Tibial nerve (tissue), 4 donors: ENCODE measurements around the gene LY86. TPM values are rescaled to one million over a fixed set of nuclear protein-coding genes. Genes with fewer than 3 reads are reported as not detected.
"Not testable (repeated sequence)": the region's sequence is repeated elsewhere in the genome, so short reads cannot be mapped to it uniquely, and the experiment has no call there.

Source experiments
- DNase-seq, 2 donors: peaks; one replicate each; pipeline ENCODE4 v3.0.0-alpha.2; 2019; ENCODE audit warnings: low spot score in 2 of 2
- H3K27ac ChIP-seq, 4 donors: fragments of 200-600 bp; sonication (generic) in 3 of 4; one replicate each; pipeline ENCODE4 v1.5.1; 2017 to 2019; ENCODE audit warnings: mild to moderate bottlenecking in 1 of 4
- H3K27me3 ChIP-seq, 2 donors: fragments of 200-600 bp; sonication (generic) in 1 of 2; one replicate each; pipeline versions ENCODE4 v1.5.1 to v1.6.0; 2017 to 2019
- H3K36me3 ChIP-seq, 3 donors: fragments of 200-600 bp; sonication (generic); one replicate each; pipeline ENCODE4 v1.5.1; 2018 to 2019
- H3K4me1 ChIP-seq, 4 donors: fragments of 200-600 bp; sonication (generic) in 3 of 4; one replicate each; pipeline ENCODE4 v1.5.1; 2017 to 2019
- H3K4me3 ChIP-seq, 4 donors: fragments of 200-600 bp; sonication (generic) in 3 of 4; one replicate each; pipeline ENCODE4 v1.5.1; 2017 to 2019; ENCODE audit warnings: mild to moderate bottlenecking in 1 of 4, moderate library complexity in 1 of 4
- H3K9me3 ChIP-seq, 4 donors: fragments of 200-600 bp; sonication (generic) in 3 of 4; one replicate each; pipeline ENCODE4 v1.5.1; 2017 to 2019
- CTCF ChIP-seq, 5 experiments: fragments of 200-600 bp in 3 of 5; fragments of 450-650 bp in 2 of 5; sonication (generic) in 3 of 5; IDR thresholded peaks; one replicate each; pipeline ENCODE4 v1.5.1; 2016 to 2019; ENCODE audit warnings: antibody characterized with exemption in 5 of 5, mild to moderate bottlenecking in 3 of 5, moderate library complexity in 2 of 5
- EP300 ChIP-seq, 2 donors: sonication (generic); formaldehyde crosslinking; IDR thresholded peaks; one replicate each; pipeline ENCODE4 v1.6.1; 2017; ENCODE audit warnings: antibody characterized with exemption in 2 of 2, mild to moderate bottlenecking in 1 of 2
- POLR2A ChIP-seq, 2 donors: fragments of 450-650 bp; IDR thresholded peaks; one replicate each; pipeline ENCODE4 v1.6.1; 2017; ENCODE audit warnings: antibody characterized with exemption in 2 of 2, mild to moderate bottlenecking in 2 of 2, moderate library complexity in 2 of 2
- WGBS, 2 donors: methylation state at CpG; one replicate each; pipeline ENCODE4 v1.1.5; 2018; 5-methylcytosine and 5-hydroxymethylcytosine counted together
- total RNA-seq, 4 donors: library from RNA; depleted of rRNA; stranded (reverse); fragments of >200 nt; gene quantifications; one replicate each; pipeline ENCODE4 v1.1.0, GENCODE V29; 2016

The LY86 gene
- total RNA-seq, 4 donors from 2014 or later: 0.60 to 8.3 (median 4.5) TPM

GRCh38 chr6:6609450-6609849, 20.9 kb downstream of the LY86 start:
- Histone ChIP-seq H3K36me3 (no peaks in the 10 kb centered on the region), H3K4me1 (peaks cover 0 to 11% (median 2%) of the 10 kb centered on the region in 4 donors), H3K9me3 (peaks cover 0 to 6% (median under 1%) of the 10 kb centered on the region in 4 donors), H3K27me3 (no peaks in the 10 kb centered on the region), H3K27ac (peak overlapping the region in 1 of 4 donors; percentile 32), H3K4me3 (no peak overlapping the region)
- 64 to 83% methylated on average over 2 of the region's 2 CpGs for WGBS, 2 donors
- TF ChIP-seq POLR2A (IDR thresholded peaks at IDR 0.05) (no peak), EP300 (IDR thresholded peaks at IDR 0.05) (no peak), CTCF (IDR thresholded peaks at IDR 0.05) (no peak)
- DNase-seq: no peak

GRCh38 chr6:6610031-6610591, 21.6 kb downstream of the LY86 start:
- Histone ChIP-seq H3K4me1 (peaks cover 0 to 11% (median 2%) of the 10 kb centered on the region in 4 donors), H3K9me3 (peaks cover 0 to 3% (median 0%) of the 10 kb centered on the region in 4 donors), H3K4me3 (no peak overlapping the region), H3K27me3 (no peaks in the 10 kb centered on the region), H3K27ac (peak overlapping the region in 1 of 4 donors; percentile 32), H3K36me3 (no peaks in the 10 kb centered on the region)
- no peak for TF ChIP-seq CTCF (IDR thresholded peaks at IDR 0.05)
- TF ChIP-seq POLR2A (IDR thresholded peaks at IDR 0.05): no peak
- TF ChIP-seq EP300 (IDR thresholded peaks at IDR 0.05): no peak
- no peak for DNase-seq
- WGBS, 2 donors: 87 to 88% methylated on average over 10 of the region's 10 CpGs

GRCh38 chr6:6611486-6611885, 23.0 kb downstream of the LY86 start:
- 81 to 96% methylated on average over 12 of the region's 12 CpGs for WGBS, 2 donors

GRCh38 chr6:6612308-6612707, 23.8 kb downstream of the LY86 start:
- no peaks in the 10 kb centered on the region for H3K27me3 ChIP-seq
- TF ChIP-seq CTCF (IDR thresholded peaks at IDR 0.05): no peak
- TF ChIP-seq POLR2A (IDR thresholded peaks at IDR 0.05): no peak
- TF ChIP-seq EP300 (IDR thresholded peaks at IDR 0.05): no peak
- 86 to 87% methylated on average over 7 of the region's 7 CpGs for WGBS, 2 donors
- H3K4me3 ChIP-seq: no peak overlapping the region
- H3K4me1 ChIP-seq: peaks cover 0 to 11% (median 2%) of the 10 kb centered on the region in 4 donors
- DNase-seq: no peak
- no peaks in the 10 kb centered on the region for H3K36me3 ChIP-seq
- H3K27ac ChIP-seq: no peak overlapping the region
- H3K9me3 ChIP-seq: no peaks in the 10 kb centered on the region

More at GRCh38 chr6:6611486-6611885, 23.0 kb downstream of the LY86 start:
- no peaks in the 10 kb centered on the region for H3K27me3 ChIP-seq
- H3K27ac ChIP-seq: no peak overlapping the region
- no peak for DNase-seq
- H3K36me3 ChIP-seq: no peaks in the 10 kb centered on the region
- H3K4me1 ChIP-seq: peaks cover 0 to 11% (median 2%) of the 10 kb centered on the region in 4 donors
- TF ChIP-seq CTCF (IDR thresholded peaks at IDR 0.05) (no peak), POLR2A (IDR thresholded peaks at IDR 0.05) (no peak), EP300 (IDR thresholded peaks at IDR 0.05) (no peak)
- H3K9me3 ChIP-seq: peaks cover 0 to 2% (median 0%) of the 10 kb centered on the region in 4 donors
- no peak overlapping the region for H3K4me3 ChIP-seq

- 96% methylated on average over 41 to 42 of the region's 43 CpGs for WGBS, 2 donors
- H3K27ac ChIP-seq: peak overlapping the region in 1 of 4 donors; percentile 37
- not testable (repeated sequence) for H3K27me3 ChIP-seq, H3K36me3 ChIP-seq, H3K4me3 ChIP-seq, DNase-seq, H3K9me3 ChIP-seq
- peaks cover 0 to 11% (median 2%) of the 10 kb centered on the region in 4 donors for H3K4me1 ChIP-seq
Observed at GRCh38 chr6:6613103-6613718, 24.7 kb downstream of the LY86 start.
